Keratinocyte (primary cell): ENCODE results near the gene C6orf62. TPM values are rescaled to one million over a fixed set of nuclear protein-coding genes. Genes with fewer than 3 reads are reported as not detected.

Experiments used
- DNase-seq: peaks from one replicate; pipeline ENCODE4 v3.0.0-alpha.2; 2011; ENCODE audit warnings: low read depth, missing footprints, low spot score
- FAIRE-seq: peaks from 2 replicates; lab custom pipeline; 2011; peaks lifted over from hg19 to GRCh38; lab: Jason Lieb, UNC
- H2AFZ ChIP-seq: 2 replicates; pipeline ENCODE4 v1.6.0; 2012; ENCODE audit warnings: low read length, control low read depth, inconsistent platforms; ENCODE audit not compliant: control insufficient read depth
- H3K27ac ChIP-seq: 2 replicates; pipeline ENCODE4 v1.5.1; 2011; ENCODE audit warnings: low read length; ENCODE audit not compliant: control insufficient read depth, insufficient read depth
- H3K27me3 ChIP-seq: 3 replicates; pipeline ENCODE4 v1.6.0; 2011; ENCODE audit warnings: low read length; ENCODE audit not compliant: control insufficient read depth, insufficient read depth; ENCODE audit errors: extremely low read depth
- H3K36me3 ChIP-seq, 2 experiments: 2 replicates in 1 of 2; 3 replicates in 1 of 2; pipeline ENCODE4 v1.5.1; 2011; ENCODE audit warnings: low read length in 2 of 2, mild to moderate bottlenecking in 1 of 2; ENCODE audit not compliant: control insufficient read depth in 2 of 2, insufficient read depth in 2 of 2; ENCODE audit errors: extremely low read depth in 1 of 2
- H3K4me1 ChIP-seq: 3 replicates; pipeline ENCODE4 v1.5.1; 2011; ENCODE audit warnings: low read length; ENCODE audit not compliant: control insufficient read depth, insufficient read depth; ENCODE audit errors: extremely low read depth
- H3K4me2 ChIP-seq: 3 replicates; pipeline ENCODE4 v1.6.0; 2011; ENCODE audit warnings: low read depth, low read length; ENCODE audit not compliant: control insufficient read depth, insufficient read depth; ENCODE audit errors: extremely low read depth
- H3K4me3 ChIP-seq, 3 experiments: fragments of 200-600 bp in 1 of 3; sonication (generic) in 1 of 3; 2 replicates in 2 of 3; 3 replicates in 1 of 3; pipeline ENCODE4 v1.5.1; 2011 to 2016; ENCODE audit warnings: low read length in 3 of 3, mild to moderate bottlenecking in 3 of 3, control low read depth in 2 of 3, inconsistent platforms in 1 of 3, low read depth in 1 of 3, mixed read lengths in 1 of 3, mixed run types in 1 of 3, moderate library complexity in 1 of 3; ENCODE audit not compliant: control insufficient read depth in 2 of 3, insufficient read depth in 2 of 3; ENCODE audit errors: extremely low read depth in 1 of 3
- H3K79me2 ChIP-seq: 2 replicates; pipeline ENCODE4 v1.6.0; 2012; ENCODE audit warnings: low read length; ENCODE audit not compliant: control insufficient read depth, insufficient read depth
- H3K9ac ChIP-seq: 3 replicates; pipeline ENCODE4 v1.6.0; 2011; ENCODE audit warnings: low read length; ENCODE audit not compliant: control insufficient read depth, insufficient read depth; ENCODE audit errors: extremely low read depth
- H3K9me1 ChIP-seq: 3 replicates; pipeline ENCODE4 v1.6.0; 2011; ENCODE audit warnings: low read length; ENCODE audit not compliant: control insufficient read depth, insufficient read depth; ENCODE audit errors: extremely low read depth
- H3K9me3 ChIP-seq: 2 replicates; pipeline ENCODE4 v1.5.1; 2012; ENCODE audit warnings: low read depth, low read length; ENCODE audit not compliant: control insufficient read depth
- H4K20me1 ChIP-seq: 3 replicates; pipeline ENCODE4 v1.6.0; 2011; ENCODE audit warnings: low read length; ENCODE audit not compliant: control insufficient read depth, insufficient read depth; ENCODE audit errors: extremely low read depth
- CTCF ChIP-seq, 3 experiments: IDR thresholded peaks in 1 of 3; conservative IDR thresholded peaks in 1 of 3; optimal IDR thresholded peaks in 1 of 3; 2 replicates in 2 of 3; 3 replicates in 1 of 3; pipeline versions ENCODE3 to v1.5.1; 2011; ENCODE audit warnings: low read length in 3 of 3, mild to moderate bottlenecking in 3 of 3, moderate library complexity in 2 of 3, control low read depth in 1 of 3, inconsistent platforms in 1 of 3; ENCODE audit not compliant: insufficient read depth in 2 of 3; ENCODE audit errors: extremely low read depth in 1 of 3
- EZH2 ChIP-seq: IDR thresholded peaks from one replicate; pipeline ENCODE4 v1.6.1; 2012; ENCODE audit warnings: inconsistent platforms, mild to moderate bottlenecking, low read length, moderate library complexity
- dilution Hi-C: fragments of 300-500 bp; cut with MboI; formaldehyde crosslinking; loops from one replicate; pipeline ENCODE4 v1.7.0; 2020; ENCODE audit warnings: low sequenced_read_pairs; ENCODE audit not compliant: extremely low pct_ligation_motif_present
- polyA plus RNA-seq, 5 experiments: library from polyadenylated mRNA; depleted of rRNA in 3 of 5; stranded (reverse) in 3 of 5; stranded (forward) in 1 of 5; unstranded in 1 of 5; fragments of >200 nt; gene quantifications; 1 replicate in 1 of 5; 2 replicates in 3 of 5; 3 replicates in 1 of 5; pipeline versions ENCODE4 v1.2.1 to v1.2.3, GENCODE V29; 2011 to 2012; ENCODE audit warnings: missing spikeins in 2 of 5, low read depth in 1 of 5, low replicate concordance in 1 of 5

The C6orf62 gene
- polyA plus RNA-seq, 1 donor (not counting 4 experiments of a cell fraction or from before 2014, with no cell fraction given) = 77.3 TPM

DNA sequence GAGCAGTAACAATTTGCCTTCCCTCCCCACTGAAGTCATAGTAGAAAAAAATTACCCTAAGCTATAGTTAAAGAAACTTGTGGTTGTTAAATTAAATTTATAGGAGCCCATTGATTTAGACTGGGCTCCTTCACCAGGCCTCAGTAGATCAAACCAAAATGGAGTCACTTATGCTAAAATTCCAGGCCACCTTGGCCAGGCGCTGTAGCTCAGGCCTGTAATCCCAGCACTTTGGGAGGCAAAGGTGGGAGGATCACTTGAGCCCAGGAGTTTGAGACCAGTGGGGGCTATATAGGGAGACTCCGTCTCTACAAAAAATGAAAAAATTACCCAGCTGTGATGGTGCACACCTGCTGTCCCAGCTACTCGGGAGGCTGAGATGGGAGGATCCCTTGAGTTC, 40.8 kb upstream of the C6orf62 start:
- Histone ChIP-seq H3K79me2 (no peaks in the 10 kb centered on the region), H3K4me2 (no peak overlapping the region), H3K9me1 (no peaks in the 10 kb centered on the region), H3K4me1 (peaks cover 5% of the 10 kb centered on the region), H3K4me3 (no peak overlapping the region), H3K9ac (no peak overlapping the region), H2AFZ (no peak overlapping the region), H3K36me3 (no peaks in the 10 kb centered on the region), H3K27me3 (no peaks in the 10 kb centered on the region), H3K9me3 (no peaks in the 10 kb centered on the region), H3K27ac (no peak overlapping the region), H4K20me1 (no peaks in the 10 kb centered on the region)
- DNase-seq (no peak), FAIRE-seq (no peak)
- TF ChIP-seq CTCF (optimal IDR thresholded peaks at IDR 0.05 in 1 of 3, IDR thresholded peaks at IDR 0.05 in 1 of 3, conservative IDR thresholded peaks at IDR 0.05 in 1 of 3; ENCODE audit: extremely low read depth in 1 of 3, insufficient read depth in 2 of 3, low read length in 3 of 3) = no peak
- no peak for TF ChIP-seq EZH2
- dilution Hi-C loops = no loop called here

DNA sequence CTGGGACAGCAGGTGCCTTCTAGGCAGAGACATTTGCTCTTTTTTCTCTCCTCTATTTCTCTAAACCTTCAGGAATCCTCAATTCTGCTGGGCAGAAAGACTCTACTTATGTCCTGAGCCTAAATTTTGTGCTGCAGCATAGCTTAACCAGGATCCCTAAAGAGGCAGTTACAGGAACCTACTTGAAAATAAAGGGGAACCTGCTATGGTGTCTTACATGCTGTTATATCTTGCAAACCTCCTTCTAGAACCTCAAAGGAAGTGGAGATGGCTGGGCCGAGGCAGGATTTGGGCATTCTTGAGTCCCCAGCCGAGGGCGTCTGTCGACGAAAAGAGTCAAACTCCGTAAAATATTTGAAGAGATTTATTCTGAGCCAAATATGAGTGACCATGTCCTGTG, 38.7 kb upstream of the C6orf62 start:
- Histone ChIP-seq H4K20me1 (no peaks in the 10 kb centered on the region), H3K27ac (no peak overlapping the region), H3K4me1 (no peaks in the 10 kb centered on the region), H3K4me3 (no peak overlapping the region), H3K79me2 (no peaks in the 10 kb centered on the region), H3K9me1 (no peaks in the 10 kb centered on the region), H3K27me3 (no peaks in the 10 kb centered on the region), H3K36me3 (no peaks in the 10 kb centered on the region), H3K9ac (no peak overlapping the region), H3K9me3 (no peaks in the 10 kb centered on the region), H2AFZ (no peak overlapping the region), H3K4me2 (no peak overlapping the region)
- TF ChIP-seq CTCF (optimal IDR thresholded peaks at IDR 0.05 in 1 of 3, IDR thresholded peaks at IDR 0.05 in 1 of 3, conservative IDR thresholded peaks at IDR 0.05 in 1 of 3; ENCODE audit: extremely low read depth in 1 of 3, insufficient read depth in 2 of 3, low read length in 3 of 3) (no peak), EZH2 (no peak)
- FAIRE-seq = no peak
- DNase-seq = no peak
- dilution Hi-C loops = no loop called here
